ENCODE data around the gene MRGPRF.

DNA sequence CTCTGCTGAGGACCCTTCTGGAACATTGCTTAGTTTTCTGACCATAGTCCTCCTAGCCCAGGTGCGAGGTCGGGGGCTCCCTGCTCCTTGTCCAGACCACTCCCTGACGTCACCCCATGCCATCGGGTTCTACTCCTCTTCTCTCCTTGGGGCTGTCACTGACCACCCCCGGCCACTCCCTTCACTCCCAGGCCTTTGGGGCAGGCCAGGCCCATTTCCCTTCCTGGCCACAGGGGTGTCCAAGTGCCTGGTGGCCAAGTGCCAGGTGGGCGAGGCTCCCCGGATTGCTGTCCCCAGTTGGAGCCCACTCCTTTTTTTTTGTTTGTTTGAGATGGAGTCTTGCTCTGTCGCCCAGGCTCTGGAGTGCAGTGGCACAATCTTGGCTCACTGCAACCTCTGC lies 51.8 kb downstream of the MRGPRF start:
- TF ChIP-seq, protein P1, sequence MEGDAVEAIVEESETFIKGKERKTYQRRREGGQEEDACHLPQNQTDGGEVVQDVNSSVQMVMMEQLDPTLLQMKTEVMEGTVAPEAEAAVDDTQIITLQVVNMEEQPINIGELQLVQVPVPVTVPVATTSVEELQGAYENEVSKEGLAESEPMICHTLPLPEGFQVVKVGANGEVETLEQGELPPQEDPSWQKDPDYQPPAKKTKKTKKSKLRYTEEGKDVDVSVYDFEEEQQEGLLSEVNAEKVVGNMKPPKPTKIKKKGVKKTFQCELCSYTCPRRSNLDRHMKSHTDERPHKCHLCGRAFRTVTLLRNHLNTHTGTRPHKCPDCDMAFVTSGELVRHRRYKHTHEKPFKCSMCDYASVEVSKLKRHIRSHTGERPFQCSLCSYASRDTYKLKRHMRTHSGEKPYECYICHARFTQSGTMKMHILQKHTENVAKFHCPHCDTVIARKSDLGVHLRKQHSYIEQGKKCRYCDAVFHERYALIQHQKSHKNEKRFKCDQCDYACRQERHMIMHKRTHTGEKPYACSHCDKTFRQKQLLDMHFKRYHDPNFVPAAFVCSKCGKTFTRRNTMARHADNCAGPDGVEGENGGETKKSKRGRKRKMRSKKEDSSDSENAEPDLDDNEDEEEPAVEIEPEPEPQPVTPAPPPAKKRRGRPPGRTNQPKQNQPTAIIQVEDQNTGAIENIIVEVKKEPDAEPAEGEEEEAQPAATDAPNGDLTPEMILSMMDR (conservative IDR thresholded peaks at IDR 0.05; ENCODE audit: low read length), result no peak
- TF ChIP-seq EZH2phosphoT487 (IDR thresholded peaks at IDR 0.05; ENCODE audit: borderline replicate concordance), result no peak

Measured in Loucy (cell line).